GM19455 (cell line): ENCODE data around the gene DNASE1L3.
A peak's percentile ranks its signal among the peaks of the same experiment; 100 is the strongest.
"Not testable (repeated sequence)": the region's sequence is repeated elsewhere in the genome, so short reads cannot be mapped to it uniquely, and the experiment has no call there.

Source experiments
- ATAC-seq: cut with Tn5 transposase; IDR thresholded peaks from one replicate; pipeline ENCODE4 v1.9.1; 2021; ENCODE audit not compliant: unreplicated experiment

DNASE1L3 gene, protein sequence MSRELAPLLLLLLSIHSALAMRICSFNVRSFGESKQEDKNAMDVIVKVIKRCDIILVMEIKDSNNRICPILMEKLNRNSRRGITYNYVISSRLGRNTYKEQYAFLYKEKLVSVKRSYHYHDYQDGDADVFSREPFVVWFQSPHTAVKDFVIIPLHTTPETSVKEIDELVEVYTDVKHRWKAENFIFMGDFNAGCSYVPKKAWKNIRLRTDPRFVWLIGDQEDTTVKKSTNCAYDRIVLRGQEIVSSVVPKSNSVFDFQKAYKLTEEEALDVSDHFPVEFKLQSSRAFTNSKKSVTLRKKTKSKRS

DNA sequence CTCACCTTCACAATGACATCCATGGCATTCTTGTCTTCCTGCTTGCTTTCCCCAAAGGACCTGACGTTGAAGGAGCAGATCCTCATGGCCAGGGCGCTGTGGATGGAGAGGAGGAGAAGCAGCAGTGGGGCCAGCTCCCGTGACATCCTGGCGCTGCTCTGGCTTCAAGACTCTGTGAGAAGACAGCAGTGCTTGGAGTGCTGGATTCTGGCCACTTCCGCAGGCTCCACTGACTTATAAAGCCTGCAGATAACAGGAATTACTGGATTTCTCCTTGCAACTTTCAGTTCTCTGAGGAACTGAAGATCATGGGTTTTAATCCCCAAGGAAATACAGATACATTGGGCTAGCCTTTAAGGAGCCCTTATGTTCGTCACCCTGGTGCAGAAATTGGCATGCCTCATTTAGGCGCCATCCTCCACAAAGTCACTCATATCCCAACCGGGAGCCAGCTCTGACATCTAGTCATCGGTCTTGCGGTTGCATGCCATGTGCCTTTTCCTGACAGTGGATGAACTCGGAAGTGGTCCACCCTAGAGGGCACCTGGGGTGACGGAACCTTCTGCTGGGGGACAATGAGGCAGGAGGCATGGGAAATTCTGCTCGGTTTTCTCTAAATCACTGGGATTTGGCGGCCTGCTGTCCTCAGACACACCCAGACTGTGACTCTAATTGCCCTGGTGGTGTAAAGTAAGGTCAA is at the start of gene DNASE1L3:
Gene DNASE1L3 (minus strand): TSS at position 212 of the 700 bp plus-strand sequence. CDS start 66 bp downstream, at position 146.
- no peak for ATAC-seq

DNA sequence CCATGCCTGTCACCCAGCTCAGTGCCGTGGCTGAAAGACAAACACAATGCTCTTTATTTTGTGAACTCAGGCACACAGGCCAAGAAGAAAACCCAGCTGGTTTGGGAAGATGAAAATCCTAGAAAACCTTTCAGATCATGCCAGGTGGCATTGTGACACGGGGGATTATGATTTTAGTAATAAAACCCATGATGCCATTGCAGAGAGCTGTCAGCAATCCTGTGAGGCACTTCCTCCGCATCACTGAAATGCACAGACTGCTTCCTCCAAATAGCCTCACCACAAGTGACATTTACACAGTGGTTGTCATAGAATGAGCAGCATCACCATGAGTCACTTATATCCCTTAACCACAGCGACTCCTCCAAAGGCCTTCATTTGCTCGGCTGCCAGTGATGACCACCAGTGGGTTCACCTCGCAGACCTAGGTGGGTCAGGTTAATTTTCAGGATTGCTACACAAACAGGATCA is 49.5 kb upstream of the DNASE1L3 start:
- ATAC-seq: no peak

DNA sequence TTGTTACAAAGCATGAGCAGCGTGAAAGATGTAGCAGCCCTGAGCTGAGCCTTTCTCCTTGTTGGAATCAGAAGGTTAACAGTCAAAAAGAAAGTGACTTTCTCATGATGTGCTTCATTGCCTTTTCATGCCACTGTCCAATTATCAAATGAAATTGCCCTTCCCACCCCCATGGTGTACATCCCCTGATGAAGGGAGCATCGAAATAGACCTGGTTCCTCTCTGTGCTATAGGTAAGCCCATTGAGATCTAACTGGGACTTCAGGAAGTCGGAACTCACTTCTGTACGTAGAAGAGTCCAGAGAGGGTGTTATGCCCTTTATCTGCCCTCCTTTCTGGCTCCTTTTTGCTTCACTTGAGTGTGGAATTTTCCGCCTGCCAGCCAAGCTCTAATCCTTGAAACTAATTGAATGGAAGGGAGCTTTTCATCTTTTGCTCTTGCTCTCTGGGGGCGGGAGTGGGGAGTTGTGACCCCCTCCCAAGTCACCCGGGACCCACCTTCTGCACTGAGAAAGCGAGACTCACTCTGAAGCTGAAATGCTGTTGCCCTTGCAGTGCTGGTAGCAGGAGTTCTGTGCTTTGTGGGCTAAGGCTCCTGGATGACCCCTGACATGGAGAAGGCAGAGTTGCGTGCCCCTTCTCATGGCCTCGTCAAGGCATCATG is 47.8 kb upstream of the DNASE1L3 start:
- ATAC-seq: no peak

DNA sequence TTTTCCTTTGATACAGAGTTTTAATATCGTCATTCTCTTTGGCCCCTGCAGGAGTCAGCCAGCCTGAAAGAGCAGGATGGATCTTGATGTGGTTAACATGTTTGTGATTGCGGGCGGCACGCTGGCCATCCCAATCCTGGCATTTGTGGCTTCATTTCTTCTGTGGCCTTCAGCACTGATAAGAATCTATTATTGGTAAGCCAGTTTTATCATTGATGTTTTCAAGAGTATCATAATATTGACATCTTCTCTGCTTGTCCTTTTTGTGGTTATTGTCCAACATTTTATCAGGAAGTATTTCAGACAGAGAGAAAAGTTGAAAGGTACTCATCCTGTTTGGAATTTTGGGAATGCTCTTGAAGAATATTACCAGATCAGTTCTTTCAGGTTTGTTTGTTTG is 45.7 kb upstream of the DNASE1L3 start:
- ATAC-seq: no peak

DNA sequence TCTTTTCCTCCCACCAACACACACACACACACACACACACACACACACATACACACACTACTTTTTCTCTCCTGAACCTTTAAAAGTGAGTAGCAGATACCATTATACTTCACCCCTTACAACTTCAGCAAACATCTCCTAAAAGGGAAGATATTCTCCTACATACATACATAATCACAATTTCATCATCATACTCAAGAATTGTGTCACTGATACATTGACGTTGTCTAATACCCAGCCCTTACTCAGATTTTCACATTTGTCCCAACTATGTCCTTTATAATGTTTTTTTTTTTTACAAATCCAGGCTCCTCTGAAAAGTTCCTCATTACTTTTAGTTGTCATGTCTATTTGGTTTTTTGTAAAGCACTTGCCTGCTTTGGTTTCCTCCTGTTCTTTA is 45.3 kb upstream of the DNASE1L3 start:
- no peak for ATAC-seq

DNA sequence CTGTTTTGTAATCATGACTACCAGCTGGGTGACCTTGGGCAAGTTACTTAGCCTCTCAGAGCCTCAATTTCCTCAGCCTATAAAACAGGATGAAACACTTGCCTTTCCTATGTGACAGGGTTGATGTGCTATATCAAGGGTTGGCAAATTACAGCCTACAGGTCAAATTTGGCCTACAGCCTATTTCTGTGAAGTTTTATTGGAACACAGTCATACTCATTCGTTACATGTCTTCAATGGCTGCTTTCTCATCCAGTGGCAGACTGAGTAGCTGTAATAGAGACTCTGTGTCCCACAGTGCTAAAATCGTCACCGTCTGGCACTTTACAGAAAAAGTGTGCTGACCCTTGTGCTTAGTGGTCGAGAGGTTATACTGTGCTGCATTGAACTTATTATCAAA is 43.4 kb upstream of the DNASE1L3 start:
- no peak for ATAC-seq

DNA sequence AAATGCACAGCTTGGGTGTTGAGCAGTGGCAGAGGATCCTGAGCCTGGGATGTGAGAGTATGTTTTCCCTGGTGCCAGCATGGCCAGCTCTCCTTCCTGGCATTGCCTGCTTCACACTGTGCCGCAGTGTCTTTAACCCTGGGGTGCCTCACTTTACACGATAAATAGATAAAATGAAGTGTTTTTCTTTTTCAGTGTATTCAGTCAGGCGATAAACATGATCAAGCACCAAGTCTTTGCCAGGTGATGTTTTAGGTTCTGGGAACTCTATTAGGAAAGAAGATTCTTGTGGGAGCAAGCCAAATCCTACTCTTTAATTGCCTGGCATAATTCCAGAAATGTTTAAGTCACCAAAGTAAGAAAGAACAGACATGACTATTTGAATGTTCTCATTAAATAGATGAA is 40.9 kb upstream of the DNASE1L3 start:
- ATAC-seq: no peak

DNA sequence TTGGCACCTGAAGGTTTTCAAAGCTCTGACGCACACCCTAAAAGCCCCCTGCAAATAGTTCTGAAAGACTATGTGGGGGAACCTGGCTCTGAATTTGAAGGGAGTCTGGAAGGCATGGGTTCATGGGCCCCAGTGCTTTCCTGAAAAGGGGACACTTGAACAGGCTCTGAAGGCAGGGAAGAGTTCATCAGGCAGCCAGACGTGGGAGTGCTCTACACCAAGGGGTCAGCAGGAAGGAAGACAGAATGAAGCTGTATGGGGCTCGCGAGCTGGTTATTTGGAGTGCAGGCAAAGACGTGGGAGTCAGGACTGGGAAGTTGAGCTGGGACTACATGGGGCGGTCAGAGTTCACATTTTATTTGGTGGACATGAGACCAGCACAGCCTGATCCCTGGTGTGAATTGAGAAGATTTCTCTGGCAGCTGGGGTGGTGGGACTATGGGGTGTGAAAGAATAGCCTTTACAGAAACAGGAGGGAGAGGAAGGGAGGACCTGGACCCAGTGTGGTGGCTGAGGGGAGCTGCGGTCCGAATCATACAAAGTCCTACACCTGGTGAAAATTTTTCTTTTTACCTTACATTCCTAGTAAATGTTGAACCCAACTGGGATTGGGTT is 39.4 kb upstream of the DNASE1L3 start:
- ATAC-seq: no peak

DNA sequence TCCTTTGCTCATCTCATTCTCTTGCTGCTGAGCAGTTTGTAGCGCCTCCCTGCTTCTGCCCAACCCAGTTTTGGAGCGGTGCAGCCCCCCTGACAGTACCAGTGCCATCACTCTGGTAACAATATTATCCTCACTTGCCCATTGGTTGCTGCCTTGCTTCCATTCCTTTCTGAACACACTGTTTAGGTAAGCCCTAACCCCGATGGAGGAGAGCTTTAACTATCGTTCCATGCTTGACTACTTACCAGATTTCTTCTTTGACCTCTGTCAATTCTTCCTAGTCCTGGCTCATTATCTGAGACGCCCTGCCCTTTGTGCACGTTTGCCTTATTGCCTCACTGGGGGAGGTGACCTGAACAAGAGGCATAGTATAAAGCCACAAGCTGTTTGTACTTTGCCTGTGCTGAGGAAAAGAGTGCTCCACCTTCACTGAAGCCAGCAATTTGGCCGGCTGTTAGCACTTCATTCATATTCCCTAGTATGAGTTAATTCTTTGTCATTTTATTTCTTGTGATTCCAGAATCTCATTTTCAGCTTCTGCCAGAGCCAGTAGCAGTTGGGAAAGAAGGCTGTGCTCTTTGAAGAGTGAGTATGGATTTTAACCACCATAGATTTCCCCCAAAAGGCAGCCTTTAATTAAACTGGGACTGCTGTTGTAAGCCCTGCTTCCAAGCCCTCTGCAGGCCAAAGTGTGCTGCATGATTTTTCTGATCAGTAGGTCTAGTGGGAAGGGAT is 38.8 kb upstream of the DNASE1L3 start:
- ATAC-seq: no peak

DNA sequence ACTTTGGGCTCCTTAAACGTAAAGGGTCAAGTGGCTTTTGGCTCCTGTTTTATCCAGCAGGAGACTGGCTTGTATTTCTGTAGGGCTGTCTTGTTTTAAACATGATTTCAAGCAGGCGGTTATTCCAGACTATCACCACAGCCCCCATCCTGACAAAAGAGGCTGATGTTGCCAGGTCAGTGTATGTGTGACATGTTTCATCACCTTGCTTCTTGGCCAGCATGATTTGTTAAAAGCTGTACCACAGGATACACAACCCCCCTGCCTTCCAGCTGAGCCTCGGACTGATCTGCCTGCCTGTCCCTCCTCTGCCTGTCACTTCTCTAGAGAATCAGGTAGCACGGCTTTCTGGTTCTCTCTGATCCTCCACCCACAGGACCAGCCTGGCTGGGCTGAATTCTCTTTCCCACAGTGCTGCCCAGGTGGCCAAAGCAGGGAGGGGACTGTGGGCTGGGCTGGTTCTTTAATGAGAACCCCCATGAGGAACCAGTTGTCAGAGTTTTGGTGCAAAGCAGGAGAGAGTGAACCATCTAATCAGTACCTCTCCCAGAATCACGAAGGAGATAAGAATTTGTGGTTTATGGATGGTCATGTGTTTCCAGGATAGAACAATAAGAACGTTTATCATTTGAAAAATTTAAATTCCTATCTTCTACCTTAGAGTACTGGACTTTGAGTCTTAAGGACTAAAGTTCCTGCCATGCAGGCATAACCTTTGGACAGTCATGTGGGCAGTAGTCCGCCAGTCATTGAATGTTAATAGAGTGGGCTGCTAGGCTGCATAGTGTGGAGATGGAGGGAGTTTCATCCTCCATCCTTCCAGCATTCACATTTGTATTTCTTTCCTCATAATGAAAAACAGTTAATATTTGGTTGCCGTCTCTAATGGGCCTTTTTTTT is 35.6 kb upstream of the DNASE1L3 start:
- ATAC-seq: no peak

DNA sequence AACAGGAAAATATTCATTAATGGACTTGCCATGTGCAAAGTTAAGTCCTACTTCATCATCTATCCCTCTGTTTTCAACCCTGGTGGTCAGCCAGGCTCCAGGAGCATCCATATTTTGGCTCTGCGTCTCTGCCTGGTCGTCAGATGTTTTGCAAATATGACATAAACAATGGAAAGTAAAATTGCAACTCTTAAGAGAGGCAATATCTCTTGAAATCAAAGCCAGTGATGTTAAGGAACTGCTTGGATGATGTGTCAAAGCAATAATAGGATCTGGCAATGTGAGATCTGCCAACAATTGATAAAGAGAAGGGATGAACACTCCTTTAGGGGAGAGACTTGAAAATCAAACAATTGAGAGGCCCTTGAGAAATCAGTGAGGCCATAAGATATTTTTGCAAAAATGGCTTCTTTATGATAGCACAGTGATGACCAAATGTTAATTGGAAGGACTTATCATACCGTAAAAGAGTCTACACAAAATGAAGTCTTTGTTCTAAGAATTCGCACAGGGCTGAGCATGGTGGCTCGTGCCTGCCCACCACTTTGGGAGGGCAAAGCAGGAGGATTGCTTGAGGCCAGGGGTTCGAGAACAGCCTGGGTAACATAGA is 33.3 kb upstream of the DNASE1L3 start:
- no peak for ATAC-seq

DNA sequence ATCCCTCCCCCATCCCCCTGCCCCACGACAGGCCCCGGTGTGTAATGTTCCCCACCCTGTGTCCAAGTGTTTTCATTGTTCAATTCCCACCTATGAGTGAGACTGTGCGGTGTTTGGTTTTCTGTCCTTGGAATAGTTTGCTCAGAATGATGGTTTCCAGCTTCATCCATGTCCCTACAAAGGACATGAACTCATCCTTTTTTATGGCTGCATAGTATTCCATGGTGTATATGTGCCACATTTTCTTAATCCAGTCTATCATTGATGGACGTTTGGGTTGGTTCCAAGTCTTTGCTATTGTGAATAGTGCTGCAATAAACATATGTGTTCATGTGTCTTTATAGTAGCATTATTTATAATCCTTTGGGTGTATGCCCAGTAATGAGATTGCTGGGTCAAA is 32.1 kb upstream of the DNASE1L3 start:
- not testable (repeated sequence) for ATAC-seq

DNA sequence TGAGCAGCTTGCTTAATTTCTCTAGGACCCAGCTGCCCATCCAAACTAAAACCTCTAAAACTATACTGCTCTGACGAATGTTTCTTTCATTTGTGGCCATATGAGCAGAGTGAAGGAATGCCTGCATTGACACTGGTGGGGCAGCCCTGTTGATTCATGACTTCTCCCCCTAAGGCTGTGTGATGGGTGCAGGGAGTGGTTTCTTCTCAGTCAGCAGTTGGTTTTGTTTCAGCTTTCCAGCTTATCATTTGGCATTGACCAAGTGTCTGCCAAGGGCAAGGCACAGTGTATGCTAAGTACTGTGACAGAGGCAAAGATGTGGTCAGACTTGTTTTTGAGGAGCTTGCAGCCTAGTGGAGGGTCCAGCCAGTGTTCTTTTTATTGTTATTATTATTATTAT is 31.6 kb upstream of the DNASE1L3 start:
- no peak for ATAC-seq

DNA sequence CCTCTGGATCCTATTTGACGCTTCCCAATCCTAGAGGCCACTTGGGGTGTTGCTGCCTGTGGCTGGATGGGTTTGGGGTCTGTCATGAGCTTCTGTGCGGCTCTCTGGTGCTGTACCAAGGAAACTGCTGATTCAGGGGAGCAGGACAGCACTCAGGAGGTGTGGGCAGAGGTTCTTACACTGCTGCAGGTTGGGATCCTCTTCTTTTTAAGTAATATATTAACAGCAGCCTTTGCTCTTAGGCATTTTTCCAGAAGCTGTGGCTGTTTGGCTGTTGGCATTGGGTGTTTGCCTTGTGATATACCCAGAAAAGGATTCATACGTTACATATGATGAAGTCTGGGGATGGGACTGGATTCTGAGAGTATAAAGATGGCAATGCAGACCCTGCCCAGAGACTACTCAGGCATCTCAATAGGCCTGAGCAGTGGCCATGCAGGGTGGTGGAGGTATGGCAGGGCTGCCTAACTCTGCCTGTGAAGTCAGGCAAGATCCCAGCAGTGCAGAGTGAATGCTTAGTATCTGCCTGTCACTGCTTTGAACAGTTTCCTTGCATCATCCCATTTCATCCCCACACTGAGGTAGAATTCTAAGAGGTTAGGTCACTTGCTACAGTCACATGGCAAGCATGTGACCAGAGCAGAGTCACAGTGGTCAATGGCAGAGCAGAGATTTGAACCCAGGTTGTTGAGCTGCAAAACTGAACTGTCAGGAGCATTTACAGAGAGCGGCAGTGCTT is 30.7 kb upstream of the DNASE1L3 start:
- no peak for ATAC-seq

DNA sequence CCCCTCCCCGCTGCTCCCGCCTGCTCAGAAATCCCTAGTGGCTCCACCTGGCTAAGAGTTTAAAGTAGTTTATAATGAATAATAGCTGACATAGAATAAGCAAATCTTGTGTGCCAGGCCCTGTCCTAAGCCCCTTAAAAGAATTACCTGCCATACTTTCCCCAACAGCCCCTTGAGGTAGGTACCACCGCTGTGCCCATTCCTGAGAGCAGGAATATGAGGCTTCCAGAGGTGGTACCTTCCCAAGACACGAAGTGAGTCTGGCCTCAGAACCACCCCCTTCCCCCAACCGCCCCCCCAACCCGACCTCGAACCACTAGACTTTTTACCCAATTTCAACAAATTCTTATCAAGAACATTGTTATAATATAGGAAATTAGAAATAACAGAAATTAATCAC is 28.1 kb upstream of the DNASE1L3 start:
- no peak for ATAC-seq

DNA sequence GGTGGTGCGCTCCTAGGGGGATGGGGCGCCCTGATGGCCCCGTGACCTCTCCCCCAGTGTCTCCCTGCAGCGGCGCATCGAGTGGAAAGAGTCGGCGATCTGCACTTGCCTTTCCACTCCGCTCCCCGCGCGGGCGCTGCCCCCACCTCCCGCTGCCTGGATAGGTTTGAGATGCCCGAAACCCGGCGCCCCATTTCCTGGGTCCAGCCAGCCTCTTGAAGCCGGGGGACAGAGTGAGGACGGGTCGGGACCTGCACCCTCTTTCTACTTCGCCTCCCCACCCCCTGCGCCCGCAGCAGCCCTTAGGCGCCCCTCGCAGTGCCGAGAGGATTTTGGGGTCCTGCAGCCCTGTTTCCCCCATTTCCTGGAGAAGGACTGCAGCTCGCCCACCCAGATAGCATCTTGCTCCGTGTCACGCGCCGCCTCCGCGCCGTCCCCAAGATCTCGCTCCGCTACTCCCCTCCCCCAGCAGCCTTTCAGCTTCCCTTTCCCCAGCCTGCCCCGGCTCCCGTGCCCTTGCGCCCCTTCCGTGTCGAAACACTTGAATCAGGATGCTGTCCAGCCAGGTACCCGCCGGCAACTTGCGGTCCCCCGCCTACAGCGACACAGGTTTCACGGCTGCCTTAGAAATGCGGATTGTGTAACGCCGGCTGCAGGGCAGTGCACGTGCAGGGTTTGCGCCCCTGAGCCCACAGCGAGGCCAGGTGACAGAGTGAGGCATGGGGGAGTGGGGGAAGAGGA is 27.3 kb upstream of the DNASE1L3 start:
- ATAC-seq: peak; percentile 46

DNA sequence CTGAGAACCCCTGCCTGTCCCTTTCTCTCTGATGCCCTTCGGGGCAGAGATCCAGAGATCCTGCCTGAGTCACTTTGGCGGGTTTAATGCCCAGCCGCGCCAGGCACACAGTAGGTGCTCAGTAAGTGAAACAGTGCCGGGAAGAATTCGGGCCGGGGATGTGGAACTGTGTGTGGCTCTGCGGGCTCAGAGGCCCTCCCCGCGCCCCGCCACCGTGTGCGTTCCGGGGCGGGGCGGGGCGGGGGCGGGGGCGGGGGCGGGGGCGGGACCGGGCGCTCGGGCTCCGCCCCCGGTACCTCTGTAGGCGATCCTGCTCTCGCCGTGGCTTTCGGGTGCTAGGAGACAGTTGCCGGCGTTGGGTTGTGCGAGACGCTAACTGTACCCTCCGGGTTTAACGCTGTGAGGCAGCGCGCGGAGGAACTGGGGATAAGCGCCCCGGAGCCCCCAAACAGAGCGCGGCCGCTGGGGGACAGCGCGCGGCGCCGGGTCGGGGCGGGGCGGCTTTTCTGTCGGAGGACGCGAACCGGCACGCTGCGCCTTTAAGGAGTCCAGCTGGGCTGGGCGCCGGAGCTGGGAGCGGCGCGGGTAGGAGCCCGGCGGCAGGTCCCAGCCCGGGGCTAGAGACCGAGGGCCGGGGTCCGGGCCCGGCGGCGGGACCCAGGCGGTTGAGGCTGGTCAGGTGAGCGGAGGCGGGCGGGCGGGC is 26.6 kb upstream of the DNASE1L3 start, which contains the start of gene ABHD6:
Gene ABHD6 (plus strand): TSS at position 555 of the 703 bp plus-strand sequence. CDS start 18,795 bp downstream, outside the sequence.
- peak; percentile 88 for ATAC-seq
